ENCODE results near the gene TLCD5.

TLCD5 gene

DNA sequence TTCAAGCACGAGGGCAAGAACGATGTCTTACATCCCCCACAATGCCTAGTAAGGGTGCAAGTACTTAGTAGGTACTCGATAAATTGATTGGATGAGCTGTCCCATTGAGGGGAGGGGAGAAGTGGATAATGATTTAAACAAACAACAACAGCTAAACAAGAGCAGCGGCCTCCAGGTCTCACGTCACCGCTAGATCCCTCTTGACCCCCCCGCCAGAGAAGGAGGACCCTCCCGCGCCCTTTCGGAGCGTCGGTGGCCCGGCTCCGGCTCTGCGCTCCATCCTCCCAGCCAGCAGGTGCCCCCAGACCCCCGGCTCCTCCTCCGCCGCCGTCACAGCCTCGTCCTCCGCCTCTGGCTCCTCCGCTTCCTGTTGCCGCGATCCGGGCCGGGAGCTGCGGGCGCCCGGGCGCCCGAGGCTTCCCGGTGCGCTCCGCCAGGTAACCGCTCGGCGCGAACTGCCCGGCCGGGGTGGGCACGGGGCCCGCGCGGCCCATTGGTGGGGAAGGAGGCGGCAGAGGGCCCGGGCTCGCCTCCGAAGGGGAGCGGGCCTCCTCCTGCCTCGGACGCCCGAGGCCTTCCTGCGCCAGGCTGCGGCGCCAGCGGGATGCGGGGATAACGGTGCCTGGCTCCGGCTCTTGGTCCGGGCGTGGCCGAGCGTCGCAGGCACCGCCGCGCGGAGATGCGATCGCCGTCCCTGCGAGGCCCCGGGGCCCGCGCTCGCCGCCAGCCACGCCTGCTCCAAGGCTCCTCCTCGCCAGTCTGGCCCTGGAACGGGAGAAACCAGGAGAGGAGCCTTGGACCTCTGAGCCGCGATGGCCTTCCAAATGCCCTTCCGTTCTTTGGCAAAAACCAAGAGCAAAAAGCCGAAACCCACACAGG lies at the start of gene TLCD5:
Gene TLCD5, plus strand, starts transcription at position 368 of the 879 bp plus-strand sequence. CDS start 2,143 bp downstream, outside the sequence.
- peak; percentile 56 for DNase-seq (ENCODE audit: low spot score)

GRCh38 chr11:120279502-120279901 lies 45.6 kb upstream of the TLCD5 start:
- no peak for DNase-seq (ENCODE audit: low spot score)

GRCh38 chr11:120280600-120281051 lies 44.5 kb upstream of the TLCD5 start:
- no peak for DNase-seq (ENCODE audit: low spot score)

GRCh38 chr11:120281143-120281795 lies 43.8 kb upstream of the TLCD5 start:
- no peak for DNase-seq (ENCODE audit: low spot score)

GRCh38 chr11:120283124-120283523 lies 42.0 kb upstream of the TLCD5 start:
- DNase-seq (ENCODE audit: low spot score) = no peak

- no peak for DNase-seq (ENCODE audit: low spot score)
These were observed 40.8 kb upstream of the TLCD5 start for GRCh38 chr11:120284272-120284671.

GRCh38 chr11:120285256-120285655 lies 39.8 kb upstream of the TLCD5 start:
- DNase-seq (ENCODE audit: low spot score) = no peak

DNA sequence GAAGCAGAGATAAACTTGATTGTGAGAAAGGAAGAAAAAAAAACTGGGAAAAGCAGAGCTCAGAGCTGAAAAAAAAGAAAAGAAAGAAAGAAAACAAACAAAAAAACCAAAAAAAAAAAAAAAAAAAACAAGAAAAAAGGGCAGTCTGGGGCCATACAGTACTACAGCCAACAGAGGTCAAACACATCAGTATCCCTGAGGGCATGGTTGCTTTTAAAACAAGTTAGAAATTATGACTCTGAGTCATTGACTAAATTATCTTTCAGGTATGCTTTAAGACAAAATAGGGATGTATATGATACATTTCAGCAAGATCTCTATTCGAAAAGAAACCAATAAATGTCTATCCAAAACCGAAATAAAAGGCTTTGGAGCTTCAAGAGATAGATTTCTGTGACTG lies 37.1 kb upstream of the TLCD5 start:
- no peak for DNase-seq (ENCODE audit: low spot score)

GRCh38 chr11:120289426-120289825 lies 35.7 kb upstream of the TLCD5 start:
- no peak for DNase-seq (ENCODE audit: low spot score)

GRCh38 chr11:120290956-120291355 lies 34.1 kb upstream of the TLCD5 start:
- no peak for DNase-seq (ENCODE audit: low spot score)

- DNase-seq (ENCODE audit: low spot score) = no peak
These were observed 31.9 kb upstream of the TLCD5 start for GRCh38 chr11:120293038-120293800.

GRCh38 chr11:120294096-120294495 lies 31.0 kb upstream of the TLCD5 start:
- DNase-seq (ENCODE audit: low spot score) = no peak

- DNase-seq (ENCODE audit: low spot score) = no peak
These were observed 30.0 kb upstream of the TLCD5 start for GRCh38 chr11:120295099-120295498.

DNA sequence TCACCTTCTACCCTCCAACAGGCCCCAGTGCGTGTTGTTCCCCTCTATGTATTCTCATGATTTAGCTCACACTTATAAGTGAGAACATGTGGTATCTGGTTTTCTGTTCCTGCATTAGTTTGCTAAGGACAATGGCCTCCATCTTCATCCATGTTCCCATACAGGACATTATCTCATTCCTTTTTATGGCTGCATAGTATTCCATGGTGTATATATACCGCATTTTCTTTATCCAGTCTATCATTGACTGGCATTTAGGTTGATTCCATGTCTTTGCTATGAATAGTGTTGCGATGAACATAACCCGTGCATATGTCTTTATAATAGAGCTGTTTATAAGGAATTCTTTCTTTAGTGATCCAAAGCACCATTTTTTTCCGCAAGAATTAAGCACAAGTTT lies 28.5 kb upstream of the TLCD5 start:
- no peak for DNase-seq (ENCODE audit: low spot score)

DNA sequence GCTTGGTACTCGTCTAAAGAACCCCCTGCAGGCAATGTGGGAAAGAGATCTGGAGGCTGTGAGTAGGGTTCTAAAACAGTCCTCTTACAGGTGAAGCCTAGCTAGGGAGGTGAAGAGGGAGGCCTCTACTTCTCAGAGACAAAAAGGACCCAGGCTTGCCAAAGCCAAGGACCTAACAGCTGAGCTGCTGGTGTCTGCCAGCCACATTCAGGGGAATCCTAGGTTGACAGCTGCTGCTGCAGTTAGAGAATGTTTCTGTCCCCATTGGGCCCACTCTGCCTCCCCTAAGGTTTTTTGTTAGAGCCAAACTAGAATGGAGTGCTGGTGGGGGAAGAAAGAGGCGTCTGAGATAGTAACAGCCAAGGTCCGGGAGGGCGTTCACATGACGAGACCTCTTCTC lies 26.6 kb upstream of the TLCD5 start:
- DNase-seq (ENCODE audit: low spot score) = no peak

- DNase-seq (ENCODE audit: low spot score) = no peak
These were observed 22.9 kb upstream of the TLCD5 start for GRCh38 chr11:120302001-120302805.

GRCh38 chr11:120303004-120303637 lies 22.0 kb upstream of the TLCD5 start:
- DNase-seq (ENCODE audit: low spot score) = peak; percentile 61

DNA sequence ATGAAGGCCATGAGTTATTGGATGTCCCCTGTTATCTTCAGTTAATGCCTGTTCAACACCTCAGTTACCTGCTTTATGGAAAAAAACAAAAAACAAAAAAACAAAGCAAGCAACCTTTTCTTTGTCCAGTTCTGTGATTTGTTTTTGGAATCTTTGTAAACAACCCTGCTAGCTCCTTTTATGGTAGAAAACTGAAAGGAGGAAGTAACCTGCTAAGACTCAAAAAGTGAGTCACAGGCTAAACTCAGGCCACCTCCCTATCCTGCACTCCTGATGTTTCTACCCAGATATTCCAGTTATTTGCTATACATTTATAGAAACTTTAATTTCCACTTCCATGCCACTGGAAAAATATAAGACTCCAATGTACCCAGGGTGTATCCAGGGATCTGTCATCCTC lies 20.6 kb upstream of the TLCD5 start:
- no peak for DNase-seq (ENCODE audit: low spot score)

DNA sequence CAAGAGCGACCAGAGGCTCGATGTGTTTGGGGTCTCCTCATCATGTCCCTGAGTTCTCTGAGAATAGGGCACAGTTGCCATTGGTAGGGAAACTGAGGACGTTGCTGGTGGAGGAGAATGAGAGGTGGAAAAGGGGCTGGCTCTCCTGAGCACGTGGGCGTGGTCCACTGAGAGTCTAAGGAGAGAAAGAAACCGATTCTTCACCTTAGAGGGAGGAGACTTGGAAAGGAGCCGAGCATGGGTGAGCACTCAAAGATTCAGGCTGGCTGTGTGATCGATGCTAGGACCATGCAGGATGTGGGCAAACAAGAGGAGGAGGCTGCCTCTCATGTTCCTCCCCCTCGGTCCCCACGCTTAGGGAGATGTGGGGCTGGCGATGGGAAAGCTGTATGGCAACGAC lies 19.8 kb upstream of the TLCD5 start:
- DNase-seq (ENCODE audit: low spot score) = no peak

GRCh38 chr11:120306519-120307242 lies 18.4 kb upstream of the TLCD5 start:
- no peak for DNase-seq (ENCODE audit: low spot score)

DNA sequence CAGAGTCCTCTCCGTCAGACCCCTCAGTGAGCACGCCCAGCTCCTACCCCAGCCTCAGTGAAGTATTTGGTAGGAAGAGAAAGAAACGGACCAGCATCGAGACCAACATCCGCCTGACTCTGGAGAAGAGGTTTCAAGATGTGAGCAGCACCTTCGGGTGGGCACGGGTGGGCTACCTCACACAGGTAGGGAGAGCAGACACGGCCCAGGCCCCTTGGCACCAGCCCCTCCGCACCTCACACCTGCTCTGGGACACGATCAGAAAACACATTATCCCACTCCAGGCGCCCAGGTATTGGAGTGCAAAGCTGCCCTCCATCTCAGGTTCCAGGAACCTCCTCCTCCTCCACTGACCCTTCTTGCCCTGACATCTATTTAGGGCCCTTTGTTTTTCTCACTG lies 17.6 kb upstream of the TLCD5 start:
- no peak for DNase-seq (ENCODE audit: low spot score)
